ENCODE measurements around the gene ABI2.

GRCh38 chr2:203354966-203355365 is 26.8 kb downstream of the ABI2 start:
- TF ChIP-seq CTCF (IDR thresholded peaks at IDR 0.05 in 4 of 5, conservative IDR thresholded peaks at IDR 0.05 in 1 of 5) (no peak), POLR2A (IDR thresholded peaks at IDR 0.05) (no peak)

Data from gastrocnemius medialis (tissue), 4 donors.